ENCODE results near the gene BACH1.

BACH1 gene

GRCh38 chr21:29376556-29376955 lies 77.8 kb downstream of the BACH1 start:
- peak in 1 of 4 experiments; percentile 42 for DNase-seq (ENCODE audit: low read depth in 4 of 4, low spot score in 1 of 4)

GRCh38 chr21:29377266-29377665 lies 78.5 kb downstream of the BACH1 start:
- no peak for DNase-seq (ENCODE audit: low read depth in 4 of 4, low spot score in 1 of 4)

- no peak for DNase-seq (ENCODE audit: low read depth in 4 of 4, low spot score in 1 of 4)
These were observed 80.1 kb downstream of the BACH1 start for GRCh38 chr21:29378832-29379231.

- DNase-seq (ENCODE audit: low read depth in 4 of 4, low spot score in 1 of 4), result no peak
These were observed 80.9 kb downstream of the BACH1 start for GRCh38 chr21:29379517-29380054.

- no peak for DNase-seq (ENCODE audit: low read depth in 4 of 4, low spot score in 1 of 4)
These were observed 83.4 kb downstream of the BACH1 start for GRCh38 chr21:29382030-29382654.

- no peak for DNase-seq (ENCODE audit: low read depth in 4 of 4, low spot score in 1 of 4)
These were observed 86.1 kb downstream of the BACH1 start for GRCh38 chr21:29384683-29385359.

GRCh38 chr21:29385934-29386520 lies 87.3 kb downstream of the BACH1 start:
- DNase-seq (ENCODE audit: low read depth in 4 of 4, low spot score in 1 of 4), result no peak

GRCh38 chr21:29386803-29387202 lies 88.1 kb downstream of the BACH1 start:
- no peak for DNase-seq (ENCODE audit: low read depth in 4 of 4, low spot score in 1 of 4)

- DNase-seq (ENCODE audit: low read depth in 4 of 4, low spot score in 1 of 4), result no peak
These were observed 88.9 kb downstream of the BACH1 start for GRCh38 chr21:29387598-29387997.

- DNase-seq (ENCODE audit: low read depth in 4 of 4, low spot score in 1 of 4), result no peak
These were observed 90.4 kb downstream of the BACH1 start for GRCh38 chr21:29389136-29389535.

GRCh38 chr21:29390778-29391177 lies 92.1 kb downstream of the BACH1 start:
- DNase-seq (ENCODE audit: low read depth in 4 of 4, low spot score in 1 of 4), result no peak

- no peak for DNase-seq (ENCODE audit: low read depth in 4 of 4, low spot score in 1 of 4)
These were observed 95.3 kb downstream of the BACH1 start for GRCh38 chr21:29394051-29394450.

All from stimulated activated CD4-positive, alpha-beta T cell treated with anti-CD3 and anti-CD28 coated beads, Interleukin-1b, Interleukin-23, amount 100 ng/mL, for 24 hours (primary cell).